GM21717 (cell line): ENCODE results near the gene COQ7.
A peak's percentile ranks its signal among the peaks of the same experiment; 100 is the strongest.

Experiments
- ATAC-seq: cut with Tn5 transposase; IDR thresholded peaks from one replicate; pipeline ENCODE4 v1.9.1; 2021; ENCODE audit warnings: mild to moderate bottlenecking, moderate library complexity; ENCODE audit not compliant: unreplicated experiment

Gene COQ7

DNA sequence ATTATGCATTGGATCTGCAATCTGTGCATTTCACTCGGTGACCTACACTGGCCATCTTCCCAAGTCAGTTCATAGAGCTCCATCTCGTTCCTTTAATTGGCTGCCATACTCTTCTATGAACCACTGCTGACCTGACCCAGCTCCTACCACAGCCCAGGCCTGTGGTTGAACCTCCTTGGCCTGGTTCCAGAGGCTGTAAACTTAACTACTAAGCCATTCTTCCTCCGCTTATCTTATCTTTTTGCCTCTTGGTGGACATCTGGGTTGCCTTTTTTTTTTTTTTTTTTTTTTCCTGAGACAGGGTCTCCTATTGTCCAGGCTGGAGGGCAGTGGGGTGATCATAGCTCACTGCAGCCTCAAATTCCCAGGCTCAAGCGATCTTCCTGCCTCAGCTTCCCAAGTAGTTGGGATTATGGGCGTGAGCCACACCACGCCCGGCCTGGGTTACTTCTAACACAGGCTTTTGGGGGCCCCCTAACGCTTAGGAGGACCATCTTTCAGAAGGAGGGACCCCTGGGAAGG lies 18.3 kb downstream of the COQ7 start:
- ATAC-seq, result no peak

DNA sequence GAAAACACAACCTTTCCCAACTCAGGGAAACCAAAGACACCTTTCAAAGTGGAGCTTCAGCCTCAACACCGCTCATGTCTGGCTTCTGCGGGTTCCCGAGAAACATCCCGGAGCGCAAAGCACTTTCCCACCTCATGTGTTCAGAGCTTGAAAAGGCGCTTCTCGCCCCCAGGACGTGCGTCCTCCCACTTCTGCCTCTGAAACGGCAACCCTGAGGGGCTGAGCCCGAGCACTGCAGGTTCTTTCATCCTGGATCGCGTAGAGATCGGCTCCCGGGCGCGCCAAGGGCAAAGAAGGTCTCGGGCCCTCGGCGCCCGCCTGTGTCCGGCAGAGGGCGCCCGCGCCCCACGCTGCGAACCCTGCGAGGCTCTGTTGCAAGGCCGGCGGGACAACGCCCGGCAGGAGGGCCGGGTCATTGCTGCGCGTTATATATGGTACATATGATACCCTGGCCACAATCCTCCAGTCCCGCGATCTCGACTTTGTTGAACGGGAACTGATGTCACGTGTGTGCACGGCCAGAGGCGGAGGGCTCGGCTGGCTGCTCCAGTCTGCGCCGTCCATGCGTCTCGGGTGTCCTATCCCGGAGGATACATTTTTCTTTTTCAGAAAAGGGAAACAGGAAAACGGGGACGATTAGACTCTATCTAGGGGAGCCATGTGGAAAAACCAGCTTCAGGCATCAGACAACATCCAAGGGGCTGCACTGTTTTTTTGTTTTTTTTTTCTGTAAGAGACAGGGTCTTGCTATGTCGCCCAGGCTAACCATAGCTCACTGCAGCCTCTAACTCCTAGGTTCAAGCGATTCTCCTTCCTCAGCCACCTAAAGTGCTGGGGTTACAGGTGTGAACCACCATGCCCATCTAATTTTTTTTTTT lies 19.1 kb downstream of the COQ7 start:
- ATAC-seq, result peak; percentile 78

DNA sequence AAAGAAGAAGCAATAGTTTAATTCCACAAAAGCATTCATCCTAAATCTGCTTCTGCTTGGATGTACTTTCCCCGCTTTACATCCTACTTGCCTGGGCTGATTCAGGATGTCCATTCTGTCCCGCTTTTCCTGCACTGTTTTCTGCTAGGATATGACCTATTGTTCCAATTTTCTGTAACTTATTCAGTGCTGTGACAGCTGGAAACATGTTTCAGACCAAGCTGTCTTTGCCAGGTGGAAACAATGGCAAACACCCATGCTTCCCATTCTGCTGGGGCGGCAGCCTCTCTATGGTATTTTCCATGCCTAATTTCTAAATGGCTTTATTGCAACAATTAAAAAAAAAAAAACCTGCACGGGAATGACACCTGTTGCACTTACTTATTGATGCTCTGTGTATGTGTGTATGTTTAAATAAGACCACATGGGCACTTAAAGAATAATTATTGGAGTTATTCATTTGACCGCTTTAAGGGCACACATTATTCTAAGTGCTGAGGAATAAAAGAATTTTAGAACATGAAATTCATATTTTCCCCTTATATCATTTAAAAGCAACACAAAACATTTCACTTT lies 21.0 kb downstream of the COQ7 start:
- no peak for ATAC-seq

DNA sequence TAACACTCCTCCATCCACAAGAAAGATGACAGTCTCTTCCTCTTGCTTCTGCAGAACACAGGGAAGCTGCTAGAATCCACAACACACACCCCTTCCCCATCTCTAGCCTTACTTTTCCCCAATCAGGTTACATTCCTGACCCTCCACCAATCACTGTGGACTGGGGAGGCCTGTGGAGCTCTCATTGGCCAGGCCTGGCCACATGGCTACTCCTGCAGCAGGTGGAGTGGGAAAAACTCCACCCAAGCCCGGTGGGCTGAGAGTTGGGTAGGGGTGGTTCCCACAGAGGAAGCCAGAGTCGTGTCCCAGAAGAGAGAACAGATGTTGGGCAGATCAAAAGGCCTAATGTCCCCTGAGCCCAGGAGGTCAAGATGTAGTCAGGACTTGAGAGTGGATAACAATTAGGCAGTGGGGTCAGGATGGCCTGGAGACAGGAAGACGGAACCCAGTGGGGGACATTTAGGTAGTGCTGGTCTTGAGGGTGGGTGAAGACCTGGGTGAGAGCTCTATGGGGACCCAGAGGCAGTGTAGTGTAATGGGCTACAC lies 22.1 kb downstream of the COQ7 start:
- no peak for ATAC-seq

DNA sequence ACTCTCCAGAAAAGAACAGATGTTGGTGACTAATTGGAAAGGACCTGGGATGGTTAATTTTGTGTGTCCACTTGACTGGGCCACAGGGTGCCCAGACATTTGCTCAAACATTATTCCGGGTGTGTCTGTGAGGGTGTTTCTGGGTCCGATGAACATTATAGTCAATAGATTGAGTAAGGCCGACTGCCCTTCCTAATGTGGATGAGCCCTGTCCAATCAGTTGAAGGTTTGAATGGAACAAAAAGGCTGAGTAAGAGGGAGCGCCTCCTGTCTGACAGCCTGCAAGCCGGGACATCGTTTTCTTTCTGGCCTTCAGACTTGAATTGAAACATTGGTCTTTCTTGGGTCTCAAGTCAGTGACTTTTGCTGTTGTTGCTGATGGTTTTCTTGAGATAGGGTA lies 23.5 kb downstream of the COQ7 start:
- no peak for ATAC-seq

DNA sequence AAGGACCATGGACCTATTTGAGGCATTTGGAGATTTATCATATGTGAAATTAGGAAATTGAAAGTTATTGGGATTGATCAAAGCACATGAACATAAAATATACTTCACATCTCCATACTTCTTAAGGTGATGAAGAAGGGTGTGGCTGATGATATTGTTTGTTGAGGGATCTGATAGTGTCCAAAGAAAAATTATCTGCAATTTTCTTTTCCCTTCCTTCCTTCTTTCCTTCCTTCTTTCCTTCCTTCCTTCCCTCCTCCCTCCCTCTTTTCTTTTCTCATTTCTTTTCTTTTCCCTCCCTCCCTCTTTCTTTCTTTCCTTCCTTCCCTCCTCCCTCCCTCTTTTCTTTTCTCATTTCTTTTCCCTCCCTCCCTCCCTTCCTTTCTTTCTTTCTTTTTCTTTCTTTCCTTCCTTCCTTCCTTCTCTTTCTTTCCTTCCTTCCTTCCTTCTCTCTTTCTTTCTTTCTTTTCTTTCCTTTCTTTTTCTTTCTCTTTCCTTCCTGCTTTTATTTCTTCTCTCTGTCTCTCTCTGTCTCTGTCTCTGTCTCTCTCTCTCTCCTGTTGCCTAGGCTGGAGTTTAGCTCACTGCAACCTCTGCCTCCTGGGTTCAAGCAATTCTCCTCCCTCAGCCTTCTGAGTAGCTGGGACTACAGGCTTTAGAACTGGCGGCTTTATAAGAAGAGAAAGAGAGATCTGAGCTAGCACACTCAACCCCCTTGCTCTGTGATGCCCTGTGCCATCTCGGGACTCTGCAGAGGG lies 25.4 kb downstream of the COQ7 start:
- ATAC-seq, result no peak

DNA sequence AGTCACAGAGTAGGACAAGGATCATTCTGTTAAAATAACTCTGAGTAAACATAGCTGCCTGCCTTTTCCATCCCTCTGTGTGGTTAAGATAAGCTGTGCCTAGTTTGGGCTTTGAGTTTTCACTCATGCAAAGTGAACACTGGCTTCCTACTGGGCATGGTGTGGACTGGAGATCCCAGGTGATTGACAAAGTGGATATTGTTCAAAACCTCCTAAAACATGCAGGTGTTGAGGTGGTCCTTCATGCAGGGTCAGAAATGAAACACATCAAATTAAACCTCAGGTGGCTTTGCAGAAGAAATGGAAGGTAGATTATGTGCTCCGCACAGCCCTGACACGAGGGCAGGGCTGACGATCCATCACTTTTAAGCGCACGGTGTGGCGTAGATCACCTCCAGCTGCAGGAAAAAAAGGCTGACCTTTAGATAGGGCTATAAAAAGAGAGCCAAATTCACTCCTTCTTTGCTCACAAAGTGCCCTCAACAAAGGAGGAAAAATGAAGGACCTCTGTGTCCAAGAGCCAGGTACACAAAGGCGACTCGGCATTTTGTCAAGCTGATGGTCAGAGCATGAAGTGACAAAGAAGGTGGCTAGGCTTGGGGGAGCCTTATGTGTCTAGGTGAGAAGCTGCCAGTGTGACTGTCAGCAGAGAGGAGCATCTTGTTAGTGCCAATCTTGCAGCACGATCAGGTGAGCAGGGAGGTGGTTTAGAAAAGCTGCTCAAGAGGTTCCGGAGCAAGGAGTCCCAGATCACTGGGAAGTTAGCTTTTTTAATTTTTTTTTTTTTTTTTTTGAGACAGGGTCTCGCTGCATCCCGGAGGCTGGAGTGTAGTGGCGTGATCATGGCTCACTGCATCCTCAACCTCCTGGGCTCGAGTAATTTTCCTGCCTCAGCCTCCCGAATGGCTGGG lies 26.5 kb downstream of the COQ7 start:
- no peak for ATAC-seq

DNA sequence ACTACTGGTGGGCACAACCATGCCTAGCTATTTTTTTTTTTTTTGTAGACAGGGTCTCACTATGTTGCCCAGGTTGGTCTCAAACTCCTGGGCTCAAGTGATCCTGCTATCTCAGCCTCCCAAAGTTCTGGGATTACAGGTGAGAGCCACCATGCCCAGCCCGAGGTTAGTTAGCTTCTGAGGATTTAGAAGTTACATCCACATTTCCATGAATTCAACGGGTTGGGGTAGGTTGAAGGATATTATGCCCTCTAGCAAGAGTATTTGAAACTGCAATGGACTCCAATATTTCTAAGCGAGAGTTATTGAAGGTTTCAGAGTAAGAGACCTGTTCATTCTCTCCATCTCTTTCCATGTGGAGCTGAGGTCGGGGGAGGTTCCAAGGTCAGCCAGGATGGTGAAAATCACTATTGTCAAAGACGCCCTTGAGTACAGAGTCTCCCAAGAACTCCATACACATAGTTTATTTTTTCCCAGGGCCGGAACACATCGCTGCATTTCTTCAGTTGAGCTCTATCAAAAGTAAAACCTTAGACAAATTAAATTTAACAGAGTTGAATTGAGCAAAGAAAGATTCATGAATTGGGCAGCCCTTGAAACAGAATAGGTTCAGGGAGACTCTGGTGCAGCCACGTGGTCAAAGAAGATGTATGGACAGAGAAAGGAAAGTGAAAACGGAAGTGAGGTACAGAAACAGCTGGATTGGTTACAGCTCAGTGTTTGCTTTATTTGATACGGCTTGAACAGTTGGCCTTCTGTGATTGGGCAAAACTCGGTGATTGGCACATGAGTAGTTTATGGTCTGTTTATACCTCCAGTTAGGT lies 27.3 kb downstream of the COQ7 start:
- ATAC-seq, result no peak

DNA sequence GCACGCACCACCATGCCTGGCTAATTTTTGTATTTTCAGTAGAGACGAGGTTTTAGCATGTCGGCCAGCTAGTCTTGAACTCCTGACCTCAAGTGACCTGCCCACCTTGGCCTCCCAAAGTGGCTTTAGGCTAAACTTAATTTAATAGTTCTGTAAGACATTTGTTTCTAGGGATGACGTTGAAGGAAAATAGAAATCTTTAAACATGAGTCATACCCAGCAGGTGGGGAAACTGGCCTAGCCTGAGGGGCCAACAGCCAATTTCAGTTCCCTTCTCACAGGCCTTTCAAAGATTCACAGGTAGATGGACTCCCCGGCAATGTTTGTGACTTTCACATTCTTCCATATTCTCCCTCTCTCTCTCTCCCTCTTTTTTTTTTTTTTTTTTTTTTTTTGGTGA lies 28.2 kb downstream of the COQ7 start:
- no peak for ATAC-seq

DNA sequence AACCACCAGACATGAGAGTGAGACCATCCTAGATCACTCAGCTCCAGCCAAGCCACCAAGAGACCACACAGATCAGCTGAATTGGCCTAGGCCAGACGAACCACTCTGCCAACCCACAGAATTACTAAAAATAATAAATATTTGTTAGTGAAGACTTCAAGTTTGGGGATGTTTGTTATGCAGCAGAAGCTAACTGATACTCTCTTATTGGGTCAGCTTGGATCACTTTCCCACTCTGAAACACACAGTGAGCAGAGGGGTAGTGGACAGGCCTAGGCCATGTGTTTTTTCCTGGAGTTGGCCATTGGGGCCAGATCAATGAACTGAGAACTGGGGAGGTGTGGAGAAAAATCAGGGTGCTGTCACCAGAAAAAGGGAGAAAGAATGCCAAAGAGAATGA lies 30.8 kb downstream of the COQ7 start:
- ATAC-seq, result no peak

DNA sequence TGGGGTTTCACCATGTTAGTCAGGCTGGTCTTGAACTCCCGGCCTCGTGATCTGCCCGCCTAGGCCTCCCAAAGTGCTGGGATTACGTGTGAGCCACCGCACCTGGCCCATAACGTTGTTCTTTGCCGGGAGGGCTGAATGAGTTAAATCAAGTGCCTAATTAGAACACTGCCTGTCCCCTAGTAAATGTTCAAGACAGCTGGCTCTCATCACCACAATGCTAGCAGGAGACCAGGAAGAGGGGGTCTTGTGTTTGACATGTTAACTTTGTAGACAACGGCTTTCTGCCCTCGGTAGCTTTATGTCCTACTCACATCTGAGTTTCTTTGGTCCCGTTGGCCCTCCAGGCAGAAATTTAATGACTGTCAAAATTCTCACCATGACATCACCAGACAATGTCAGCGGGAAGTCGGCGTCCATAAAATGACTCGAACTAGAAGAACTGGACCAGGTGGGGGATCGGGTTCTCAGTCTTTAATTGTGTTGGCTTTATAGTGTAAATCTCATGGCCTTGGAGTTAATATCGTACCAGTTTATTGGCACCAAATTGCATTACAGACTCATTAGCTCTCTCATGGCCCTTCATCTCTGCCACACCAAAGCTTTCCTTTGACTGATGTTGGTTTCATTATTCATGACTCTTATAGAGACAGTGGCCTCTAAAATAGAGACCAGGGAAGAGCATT lies 34.9 kb downstream of the COQ7 start:
- ATAC-seq, result no peak

DNA sequence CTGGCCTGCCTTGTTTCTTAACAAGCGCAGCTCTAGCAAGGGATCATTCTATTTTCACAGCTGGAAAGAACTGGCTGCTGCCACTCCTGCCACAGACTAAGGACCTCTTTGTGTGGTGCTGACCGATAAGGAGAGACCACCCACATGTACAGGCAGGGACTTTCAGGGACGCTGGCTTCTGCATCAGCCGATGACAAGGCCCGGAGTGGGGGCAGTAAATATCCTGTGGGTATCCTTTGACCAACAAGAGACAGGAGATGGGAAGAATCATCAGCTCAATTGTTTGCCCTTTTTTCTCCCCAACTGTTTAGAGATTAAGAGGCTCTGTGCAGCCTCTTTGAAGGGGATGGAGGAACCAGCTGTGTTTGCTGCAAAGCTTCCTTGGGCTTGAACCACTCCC lies 37.2 kb downstream of the COQ7 start:
- ATAC-seq, result no peak

DNA sequence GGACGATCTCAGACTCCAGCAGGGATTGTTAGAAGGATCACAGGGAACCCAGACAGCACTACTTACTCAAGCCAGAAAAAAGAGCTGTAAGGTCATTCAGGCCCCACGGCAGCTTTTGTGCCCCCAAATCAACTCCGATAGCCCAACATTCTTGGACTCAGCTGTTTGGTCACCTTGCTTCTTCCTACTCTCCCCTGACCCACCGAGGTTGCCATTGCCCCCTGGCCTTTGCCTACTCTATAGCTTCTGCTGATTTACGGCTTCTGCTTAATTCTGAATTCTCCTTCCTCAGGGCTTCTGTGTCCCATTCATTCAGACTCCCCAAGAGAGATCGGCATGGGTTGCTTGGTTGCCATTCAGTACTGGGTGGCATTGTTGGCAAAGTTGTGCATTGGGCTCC lies 37.7 kb downstream of the COQ7 start:
- ATAC-seq, result no peak

DNA sequence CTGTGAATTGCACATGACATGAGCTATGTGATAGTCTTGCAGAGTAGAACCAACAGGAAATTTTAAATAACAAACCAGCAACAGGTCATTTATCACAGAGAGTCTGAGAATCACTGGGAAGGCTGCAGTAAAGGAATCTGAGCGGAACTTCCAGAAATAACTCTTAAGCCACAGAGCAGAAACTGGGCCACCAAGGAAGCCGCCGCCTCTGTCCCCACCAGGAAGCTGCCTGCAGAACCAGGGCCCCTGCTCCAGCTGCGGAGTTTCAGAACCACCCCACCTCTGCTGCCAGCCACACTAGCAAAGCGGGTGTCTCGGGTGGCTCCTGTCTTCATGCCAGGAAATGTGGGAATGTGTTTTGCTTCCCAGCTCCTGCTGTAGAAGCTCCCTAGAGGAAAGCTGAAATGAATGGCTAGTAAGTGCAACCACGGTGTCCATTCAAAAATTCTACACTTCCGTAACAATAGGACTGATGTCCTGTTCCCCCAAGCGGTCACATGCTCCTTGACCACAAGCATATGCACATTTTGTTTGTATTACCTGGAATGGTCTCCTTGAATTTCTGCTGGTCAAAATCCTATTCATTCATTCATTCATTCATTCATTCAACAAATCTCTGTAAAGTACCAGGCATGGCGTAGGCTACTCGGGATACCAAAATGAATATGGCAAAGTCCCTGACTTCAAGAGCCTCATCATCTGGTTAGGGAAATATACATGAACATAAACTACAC lies 38.6 kb downstream of the COQ7 start:
- ATAC-seq, result no peak

DNA sequence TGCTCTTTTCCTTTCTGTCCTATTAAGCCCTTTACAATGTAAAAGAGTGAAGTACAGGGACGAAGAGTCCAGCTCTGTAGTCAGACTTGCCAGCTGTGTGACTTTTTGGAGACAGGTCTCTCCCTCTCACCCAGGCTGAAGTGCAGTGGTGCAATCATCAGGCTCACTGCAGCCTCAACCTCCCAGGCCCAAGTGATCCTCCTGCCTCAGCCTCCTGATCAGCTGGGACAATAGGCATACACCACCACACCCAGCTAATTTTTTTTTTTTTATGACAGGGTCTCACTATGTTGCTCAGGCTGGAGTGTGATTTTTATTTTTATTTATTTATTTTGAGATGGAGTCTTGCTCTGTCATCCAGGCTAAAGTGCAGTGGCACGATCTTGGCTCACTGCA lies 39.2 kb downstream of the COQ7 start:
- ATAC-seq, result no peak

DNA sequence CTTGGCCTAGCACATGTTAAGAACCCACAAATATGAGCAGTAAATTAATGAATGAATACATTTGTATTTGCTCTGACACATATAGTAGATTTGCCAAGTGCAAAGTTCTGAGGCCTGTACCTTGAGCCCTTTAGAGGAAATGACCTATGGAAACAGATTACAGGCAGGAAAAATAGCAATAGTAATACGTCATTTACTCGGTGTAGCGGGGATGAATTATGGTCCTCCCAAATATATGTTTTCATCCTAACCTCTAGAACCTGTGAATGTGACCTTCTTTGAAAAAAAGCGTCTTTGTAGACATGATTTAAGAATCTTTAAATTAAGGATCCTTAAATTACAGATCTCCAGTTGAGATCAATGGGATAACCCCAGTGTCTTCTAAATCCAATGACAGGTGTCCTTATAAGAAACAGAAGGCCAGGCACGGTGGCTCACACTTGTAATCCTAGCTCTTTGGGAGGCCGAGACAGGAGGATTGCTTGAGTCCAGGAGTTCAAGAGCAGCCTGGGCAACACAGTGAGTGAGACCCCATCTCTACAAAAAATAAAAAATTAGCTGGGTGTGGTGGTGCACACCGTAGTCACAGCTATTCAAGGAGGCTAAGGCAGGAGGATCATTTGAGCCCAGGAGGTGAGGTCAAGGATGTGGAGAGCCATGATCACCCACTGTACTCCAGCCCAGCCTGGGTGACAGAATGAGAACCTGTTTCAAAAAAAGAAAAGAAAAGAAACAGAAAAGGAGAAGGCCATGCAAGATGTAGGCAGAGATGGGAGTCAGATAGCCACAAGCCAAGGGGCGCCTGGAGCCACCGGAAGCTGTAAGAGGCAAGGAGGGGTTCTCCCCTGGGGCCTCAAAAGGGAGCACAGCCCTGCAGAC lies 41.2 kb downstream of the COQ7 start:
- no peak for ATAC-seq

DNA sequence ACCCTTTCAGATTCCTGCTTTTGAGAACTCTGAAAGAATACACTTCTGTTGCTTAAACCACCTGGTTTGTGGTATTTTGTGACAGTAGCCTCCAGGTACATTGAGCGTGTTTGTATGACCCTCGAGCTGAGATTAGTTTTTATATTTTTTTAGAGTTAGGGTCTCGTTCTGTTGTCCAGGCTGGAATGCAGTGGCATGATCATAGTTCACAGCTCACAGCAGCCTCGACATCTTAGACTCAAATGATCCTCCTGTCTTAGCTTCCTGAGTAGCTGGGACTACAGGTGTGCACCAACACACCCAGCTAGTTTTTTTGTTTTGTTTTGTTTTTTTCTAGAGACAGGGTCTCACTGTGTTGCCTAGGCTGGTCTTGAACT lies 41.9 kb downstream of the COQ7 start:
- ATAC-seq, result no peak
